KBM-7 (cell line): ENCODE results near the gene DHX32.

ENCODE experiments used
- DNase-seq: peaks from one replicate; pipeline ENCODE4 v3.0.0-alpha.2; 2015
- in situ Hi-C: fragments of 300-500 bp; cut with MboI; formaldehyde crosslinking; loops from 2 replicates; pipeline ENCODE4 v1.14.3; 2020; ENCODE audit warnings: low sequenced_read_pairs, low pct_unique_long_range_greater_than_20kb, mixed read lengths

DHX32 gene

DNA sequence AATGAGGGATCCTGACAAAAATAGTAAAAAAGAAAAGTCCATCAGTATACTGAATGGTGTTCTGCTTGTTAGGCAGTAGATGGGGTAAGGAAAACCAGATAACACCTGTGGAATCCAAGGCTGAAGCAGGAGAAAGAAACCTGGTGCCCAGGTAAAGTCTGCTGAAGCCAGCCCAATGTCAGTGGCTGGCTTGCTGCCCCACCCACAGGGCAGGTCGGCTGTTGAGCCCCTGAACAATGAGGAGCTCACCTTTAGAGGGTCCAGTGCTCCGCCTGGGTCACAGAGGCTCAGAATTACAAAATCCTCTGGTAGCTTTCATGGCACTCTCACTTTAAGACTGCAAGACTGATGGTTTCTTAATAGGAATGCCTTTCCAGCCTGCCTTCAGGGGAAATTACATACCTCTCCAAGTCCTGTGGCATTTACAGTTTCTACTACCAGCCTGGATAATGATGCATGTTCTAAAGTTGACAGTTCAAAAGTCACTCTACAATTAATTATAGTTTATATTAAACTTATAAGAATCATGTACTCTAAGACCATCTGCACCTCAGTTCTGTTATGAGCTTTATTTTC is 23.8 kb downstream of the DHX32 start:
- no peak for DNase-seq
- in situ Hi-C loops = no loop called here

DNA sequence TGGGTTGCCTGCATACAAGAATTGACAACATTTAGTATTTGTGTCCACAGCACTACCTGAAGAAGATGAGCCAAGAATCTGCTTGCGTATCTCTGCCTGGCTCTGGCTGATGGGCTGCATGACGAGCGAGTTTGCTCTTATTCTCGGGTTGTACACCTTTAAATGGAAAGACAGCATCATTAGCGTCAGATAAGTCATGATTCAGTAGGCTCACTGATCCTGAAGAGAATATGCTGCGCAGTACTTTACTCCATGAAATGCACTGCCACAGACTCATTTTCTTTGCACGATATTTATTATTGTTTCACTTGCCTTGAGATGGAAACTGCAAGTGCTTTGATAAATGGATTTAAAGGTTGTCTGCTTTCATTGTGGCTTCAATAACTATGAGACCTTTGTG is 28.6 kb downstream of the DHX32 start:
- in situ Hi-C loops = no loop called here
- no peak for DNase-seq

DNA sequence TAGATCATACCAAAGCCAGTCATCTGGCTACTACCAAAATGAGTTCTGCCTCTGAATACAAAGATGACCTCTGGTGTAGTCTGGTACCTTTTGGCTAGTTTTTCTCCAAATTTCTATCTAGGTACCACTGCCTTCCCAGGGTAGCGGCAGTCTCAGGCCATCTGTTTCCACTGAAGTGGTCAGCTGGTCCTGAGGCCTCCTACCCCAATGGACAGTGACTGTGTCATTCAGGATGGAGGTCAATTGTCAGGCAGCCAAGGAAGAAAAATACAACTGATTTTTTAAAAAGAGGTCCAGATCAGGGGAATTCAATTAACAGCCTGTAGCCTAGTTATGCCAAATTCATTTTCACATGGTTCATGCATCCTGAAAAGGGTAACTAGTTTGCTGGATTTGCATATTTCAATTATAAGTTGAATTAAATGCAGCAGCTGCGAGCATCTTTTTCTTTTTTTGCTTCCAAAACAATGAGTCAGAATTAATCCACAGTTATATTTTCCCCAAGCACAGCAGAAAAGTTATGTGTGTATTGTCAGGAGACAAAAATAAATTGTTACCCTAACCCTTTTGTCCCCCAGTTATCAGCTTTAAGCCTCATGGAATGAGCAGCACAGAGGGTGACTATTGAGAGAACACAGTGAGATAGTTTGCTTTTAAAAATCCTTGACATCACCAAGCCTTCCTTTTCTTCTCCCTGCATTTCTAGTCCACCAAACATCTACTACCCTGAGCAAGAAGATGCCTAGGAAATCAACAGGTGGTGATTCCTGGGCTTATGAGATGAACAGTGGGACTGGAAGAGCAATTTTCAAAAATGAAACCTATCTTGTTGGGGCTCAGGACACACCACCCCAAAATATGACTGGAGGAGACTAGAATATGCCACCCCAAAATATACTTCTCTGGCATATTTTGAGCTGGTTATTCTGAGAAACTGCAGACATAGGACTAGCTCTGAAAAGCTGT is 30.0 kb downstream of the DHX32 start:
- no peak for DNase-seq
- in situ Hi-C loops = no loop called here

DNA sequence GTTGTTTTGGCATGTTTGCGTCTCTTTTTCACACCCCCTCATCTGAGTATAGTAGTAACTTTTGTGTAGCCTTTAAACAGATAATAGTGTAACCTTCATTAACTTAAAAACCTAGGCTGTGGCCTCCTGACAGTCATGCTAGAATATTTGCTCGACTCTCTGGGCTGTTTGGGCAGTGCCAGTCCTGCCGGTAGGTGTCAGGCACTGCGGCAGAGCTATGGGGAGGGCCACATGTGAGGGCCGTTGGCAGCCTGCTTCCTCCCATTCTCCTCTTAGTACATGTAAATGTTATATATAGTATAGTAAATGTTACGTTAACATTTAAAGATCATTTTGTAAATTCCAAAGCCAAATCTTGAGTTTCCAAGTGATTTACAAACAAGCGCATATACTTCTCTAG is 31.6 kb downstream of the DHX32 start:
- no peak for DNase-seq
- in situ Hi-C loops = no loop called here

DNA sequence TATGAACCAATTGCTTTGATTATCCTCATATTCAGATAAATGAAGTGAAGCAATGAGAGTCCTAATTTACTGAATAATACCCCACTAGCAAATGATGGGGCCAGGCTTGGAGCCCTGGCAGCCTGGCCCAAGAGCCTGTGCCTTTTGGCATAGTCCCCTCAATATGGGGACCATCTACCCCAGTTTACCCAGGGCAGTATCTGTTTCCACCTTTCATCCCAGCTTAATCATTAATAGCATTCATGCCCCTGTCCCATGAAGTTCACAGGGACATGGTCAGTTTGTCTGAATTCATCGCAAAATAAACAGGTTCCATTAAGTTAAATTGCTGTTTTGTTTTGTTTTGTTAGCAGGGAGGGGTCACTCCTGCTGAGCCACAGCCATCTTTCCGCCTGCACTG is 32.2 kb downstream of the DHX32 start:
- DNase-seq = no peak
- in situ Hi-C loops = no loop called here

DNA sequence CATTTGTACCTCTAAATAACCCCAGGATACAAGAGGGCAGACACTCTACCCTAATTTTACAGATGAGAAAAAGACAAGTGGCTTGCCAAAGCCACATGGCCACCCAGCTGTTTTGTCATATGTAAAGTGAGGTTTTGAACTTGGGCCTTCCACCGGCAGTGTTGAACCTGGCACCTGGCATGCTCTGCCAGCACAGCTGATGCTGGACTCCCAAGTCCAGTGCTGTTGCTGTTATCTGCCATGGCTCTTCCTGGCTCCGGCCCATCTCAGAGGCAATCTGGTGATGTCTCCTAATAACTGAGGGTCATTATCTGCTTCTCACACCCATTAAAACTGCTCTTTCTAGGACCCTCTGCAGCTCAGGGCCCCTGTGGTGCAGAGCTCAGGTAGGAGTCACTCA is 32.7 kb downstream of the DHX32 start:
- in situ Hi-C loops = no loop called here
- no peak for DNase-seq

DNA sequence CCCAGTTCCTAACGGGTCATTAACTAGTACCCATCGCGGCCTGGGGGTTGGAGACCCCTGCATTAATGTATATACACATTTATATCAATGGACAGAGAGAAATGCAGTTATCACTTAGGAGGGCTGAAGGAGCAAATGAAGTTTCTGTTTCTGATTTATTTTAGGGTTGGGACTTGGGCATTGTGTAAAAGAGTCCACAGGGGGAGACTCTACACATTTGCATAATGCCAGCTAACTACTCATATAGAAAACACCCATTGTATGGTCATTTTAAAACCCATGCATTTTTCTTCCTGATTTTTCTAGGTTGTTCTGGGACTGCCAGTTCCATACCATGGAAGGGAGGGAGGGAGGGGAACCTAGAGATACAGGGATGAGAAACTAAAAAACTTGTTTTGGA is 34.2 kb downstream of the DHX32 start:
- DNase-seq = no peak
- in situ Hi-C loops = no loop called here

DNA sequence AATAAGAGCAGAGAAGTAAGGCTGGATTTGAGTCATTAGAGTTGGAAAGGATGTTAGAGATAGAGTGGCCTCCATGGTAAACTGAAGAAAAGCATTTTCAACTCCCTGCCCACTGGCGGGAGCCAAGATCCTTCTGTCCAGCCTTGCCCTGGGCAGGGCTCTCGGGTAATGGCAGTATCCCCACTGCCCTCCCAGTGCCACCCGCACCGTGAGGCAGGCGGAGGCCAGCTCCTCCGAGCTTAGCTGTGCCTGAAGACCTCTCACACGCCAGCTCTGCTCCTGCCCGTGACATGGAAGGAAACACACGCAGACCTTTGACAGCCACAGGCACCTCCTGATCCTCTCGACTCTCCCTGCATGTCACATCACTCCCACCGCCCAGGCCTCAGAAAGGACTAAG is 35.5 kb downstream of the DHX32 start:
- no peak for DNase-seq
- in situ Hi-C loops = no loop called here

DNA sequence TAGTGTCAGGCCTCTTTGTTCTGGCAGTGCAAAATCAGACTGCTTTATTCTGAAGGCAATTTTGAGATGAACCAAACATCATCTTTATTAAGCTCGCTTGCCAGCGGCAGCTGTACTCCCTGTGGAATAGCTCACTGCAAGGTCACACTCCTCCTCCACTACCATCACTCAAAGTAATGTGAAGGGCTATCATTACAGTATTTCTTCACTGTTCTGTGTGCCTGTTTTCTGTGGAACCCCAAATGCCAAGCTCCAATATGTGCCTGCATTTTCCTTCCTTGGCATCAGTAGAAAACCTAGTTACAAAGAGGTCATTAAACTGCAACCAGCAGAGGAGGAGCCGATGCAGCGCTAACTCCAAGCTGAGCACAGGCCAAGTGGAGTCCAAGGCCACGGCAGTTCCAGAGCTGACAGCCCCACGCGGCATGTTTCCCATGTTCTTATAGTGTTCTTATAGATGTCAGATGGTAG is 36.3 kb downstream of the DHX32 start:
- DNase-seq = no peak
- in situ Hi-C loops = no loop called here

DNA sequence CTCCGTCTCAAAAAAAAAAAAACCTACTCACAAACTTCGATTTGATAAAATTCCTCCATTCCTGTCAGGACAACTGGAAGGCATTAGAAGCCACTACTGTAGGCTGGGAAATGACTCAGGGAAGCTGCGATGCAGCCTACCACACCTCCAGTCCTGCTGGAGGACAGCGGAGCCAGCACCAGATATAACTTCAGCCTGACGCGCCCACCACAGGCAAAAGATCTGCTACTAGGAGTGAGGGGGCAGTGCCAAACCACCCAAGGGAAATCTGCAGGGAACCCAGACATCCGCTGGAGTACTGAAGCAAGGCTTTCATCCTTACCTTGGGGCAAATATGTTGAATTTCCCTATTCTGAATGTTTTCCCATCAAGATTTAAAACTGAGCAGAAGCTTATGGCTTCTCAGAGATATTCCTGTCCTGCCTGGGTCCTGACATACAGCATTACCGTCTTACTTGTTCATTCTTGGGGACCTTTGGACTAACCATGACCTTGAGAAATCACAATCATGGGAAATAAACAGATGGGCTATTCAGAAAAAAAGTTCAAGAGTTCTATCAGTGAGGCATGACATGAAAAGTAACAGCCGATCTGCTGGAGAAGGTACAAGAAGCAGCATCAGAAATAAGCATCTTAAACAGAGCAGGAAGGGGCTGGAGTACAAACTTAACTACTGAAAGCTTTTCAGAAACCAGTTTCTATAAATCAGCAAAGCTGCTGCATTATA is 37.3 kb downstream of the DHX32 start:
- in situ Hi-C loops = no loop called here

DNA sequence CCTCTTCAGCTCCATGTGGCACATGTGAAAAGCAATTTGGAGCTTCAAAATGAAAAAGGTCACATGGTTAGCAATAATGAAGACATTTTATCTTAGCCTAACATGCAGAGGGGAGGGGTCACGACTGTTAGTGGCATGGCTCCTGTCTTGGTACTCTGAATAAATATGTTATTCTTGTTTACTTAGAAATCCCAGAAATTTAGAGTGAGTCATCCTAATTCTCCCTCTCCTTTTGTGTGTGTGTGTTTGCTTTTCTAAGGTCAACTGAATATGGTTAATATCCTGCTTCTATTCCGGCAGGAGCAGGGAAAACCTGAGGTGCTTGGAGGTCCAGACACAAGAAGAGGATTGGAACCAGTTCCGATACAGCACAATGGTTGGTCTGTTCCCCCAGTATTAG is 40.1 kb downstream of the DHX32 start:
- no peak for DNase-seq

More for the DNA sequence above, 37.3 kb downstream of the DHX32 start:
- DNase-seq = no peak

DNA sequence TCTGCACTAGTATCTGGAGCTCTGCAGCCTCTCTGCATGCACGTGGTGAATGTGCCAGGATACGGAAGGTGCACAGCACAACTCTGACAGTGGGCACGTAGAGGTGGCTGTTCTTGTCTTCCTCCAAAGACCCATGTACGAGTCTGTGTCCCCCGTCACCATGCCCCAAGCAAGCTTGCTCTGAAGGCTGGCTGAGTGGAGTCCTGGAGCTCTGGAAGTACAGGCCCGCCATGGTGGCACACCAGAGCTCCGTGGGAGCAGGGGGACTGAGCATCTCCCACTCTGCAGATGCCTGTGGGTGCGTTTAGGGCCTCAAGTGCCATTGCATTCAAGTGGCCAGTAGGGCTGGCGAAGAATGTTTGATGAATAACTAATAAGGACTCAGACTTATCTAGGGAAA is 40.7 kb downstream of the DHX32 start:
- no peak for DNase-seq
- in situ Hi-C loops = no loop called here

More for the DNA sequence above, 40.1 kb downstream of the DHX32 start:
- in situ Hi-C loops = no loop called here

DNA sequence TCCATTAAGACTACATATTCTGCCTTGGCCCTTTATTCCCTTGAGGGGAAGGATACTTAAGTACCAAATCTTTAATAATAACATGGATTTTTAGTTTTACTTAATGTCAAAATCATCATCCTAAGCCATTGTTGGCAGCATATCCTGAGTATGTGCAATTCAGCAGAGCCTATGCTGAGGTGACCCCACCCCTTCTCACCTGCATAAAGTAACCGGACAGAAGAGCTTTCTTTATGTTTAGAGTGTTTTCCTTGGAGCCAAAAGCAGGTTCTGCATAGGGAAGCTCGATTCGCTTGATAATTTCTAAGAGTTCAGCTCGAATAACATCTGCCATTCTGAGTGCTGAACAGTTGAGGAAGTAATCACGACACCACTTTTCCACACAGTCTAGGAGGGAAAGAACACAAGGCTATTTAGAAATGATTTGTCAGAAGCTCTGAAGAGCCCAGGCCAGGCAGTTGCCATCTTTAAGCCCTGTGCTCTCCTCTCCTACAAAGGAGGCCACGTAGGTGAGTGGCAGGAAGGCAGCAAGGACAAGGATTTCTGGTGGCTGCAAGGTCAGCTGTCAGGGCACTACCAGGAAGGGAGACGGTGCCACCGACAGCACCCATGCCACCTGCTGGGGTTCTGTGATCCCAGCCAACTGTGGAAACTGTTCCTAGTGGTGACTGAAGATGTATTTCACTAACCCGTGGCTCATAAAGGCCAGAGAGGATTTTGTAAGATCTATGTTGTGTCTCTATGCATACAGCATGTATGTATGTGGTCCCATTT is 42.1 kb downstream of the DHX32 start:
- no peak for DNase-seq
- in situ Hi-C loops = no loop called here

DNA sequence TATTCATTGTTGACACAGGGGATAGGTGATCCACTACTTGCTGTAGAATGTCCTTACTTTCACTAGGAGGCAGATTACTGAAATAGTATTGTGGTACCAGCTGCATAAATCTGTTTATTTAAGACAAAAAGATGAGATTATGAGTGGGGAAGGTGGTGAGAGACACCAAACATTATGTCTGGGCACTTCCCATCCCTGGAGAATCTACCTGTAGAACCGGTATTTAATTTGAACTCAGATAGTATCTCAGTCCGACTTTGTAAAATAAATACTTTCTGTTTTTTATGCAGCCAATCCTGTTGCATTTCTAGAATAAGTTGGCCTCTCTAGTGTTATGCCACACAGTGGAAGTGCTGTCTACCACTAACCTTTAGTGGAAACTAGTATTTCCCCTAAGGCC is 44.3 kb downstream of the DHX32 start:
- in situ Hi-C loops = no loop called here
- DNase-seq = no peak

DNA sequence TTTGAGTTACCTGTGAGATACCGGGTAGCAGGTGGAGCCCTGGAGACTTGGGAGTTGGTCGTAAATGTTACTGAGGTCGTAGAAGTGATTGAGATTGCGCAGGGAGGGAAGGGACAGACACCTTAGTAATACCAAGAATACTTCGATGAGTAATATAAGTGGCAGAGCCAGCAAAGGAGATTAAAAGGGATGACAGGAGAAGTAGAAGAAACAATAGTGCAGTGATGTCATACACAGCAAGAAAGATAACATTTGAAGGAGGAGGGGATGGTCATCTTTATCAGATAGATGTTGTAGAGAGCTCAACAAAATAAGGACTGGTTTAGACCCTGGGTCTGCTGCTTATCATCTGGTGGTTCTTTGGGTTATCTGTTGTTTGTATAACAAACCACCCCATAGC is 52.8 kb downstream of the DHX32 start:
- no peak for DNase-seq
- in situ Hi-C loops = no loop called here

DNA sequence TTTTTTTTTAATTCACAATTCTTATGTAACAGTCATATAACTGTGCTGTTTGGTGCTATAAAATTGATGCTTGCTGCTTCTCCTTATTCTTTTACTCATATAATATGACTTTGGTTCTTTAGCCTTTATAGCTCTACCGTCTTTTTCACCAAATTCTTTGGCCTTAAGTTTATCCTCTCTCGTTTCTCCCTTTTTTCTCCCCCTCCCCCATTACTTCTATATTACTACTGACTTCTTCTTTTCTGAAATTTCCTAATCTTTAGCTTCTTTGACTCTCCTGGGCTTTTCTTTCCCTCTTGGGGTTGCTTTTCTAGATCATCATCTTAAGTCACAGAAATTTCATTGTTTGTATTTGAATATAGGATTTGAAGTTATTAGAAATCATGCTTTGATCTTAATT is 54.0 kb downstream of the DHX32 start:
- in situ Hi-C loops = no loop called here
- no peak for DNase-seq

DNA sequence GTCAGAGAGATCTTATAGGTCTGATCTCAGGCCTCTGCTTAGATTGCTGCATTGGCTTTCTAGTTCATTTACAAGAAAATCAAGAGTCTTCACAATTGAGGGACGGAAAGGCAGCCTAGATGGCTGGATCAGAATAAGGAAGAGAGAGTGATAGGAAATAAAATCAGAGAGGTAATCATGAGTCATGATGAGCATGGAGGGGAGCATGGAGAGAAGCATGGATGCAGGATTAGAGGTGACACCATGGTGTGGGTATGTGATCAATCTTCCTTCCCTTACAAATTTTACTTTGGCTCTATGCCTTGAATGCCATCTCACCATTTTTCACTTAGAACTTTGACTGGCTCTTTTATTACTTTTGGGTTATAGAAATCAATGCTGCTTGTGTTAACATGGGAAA is 56.4 kb downstream of the DHX32 start:
- DNase-seq = no peak

DNA sequence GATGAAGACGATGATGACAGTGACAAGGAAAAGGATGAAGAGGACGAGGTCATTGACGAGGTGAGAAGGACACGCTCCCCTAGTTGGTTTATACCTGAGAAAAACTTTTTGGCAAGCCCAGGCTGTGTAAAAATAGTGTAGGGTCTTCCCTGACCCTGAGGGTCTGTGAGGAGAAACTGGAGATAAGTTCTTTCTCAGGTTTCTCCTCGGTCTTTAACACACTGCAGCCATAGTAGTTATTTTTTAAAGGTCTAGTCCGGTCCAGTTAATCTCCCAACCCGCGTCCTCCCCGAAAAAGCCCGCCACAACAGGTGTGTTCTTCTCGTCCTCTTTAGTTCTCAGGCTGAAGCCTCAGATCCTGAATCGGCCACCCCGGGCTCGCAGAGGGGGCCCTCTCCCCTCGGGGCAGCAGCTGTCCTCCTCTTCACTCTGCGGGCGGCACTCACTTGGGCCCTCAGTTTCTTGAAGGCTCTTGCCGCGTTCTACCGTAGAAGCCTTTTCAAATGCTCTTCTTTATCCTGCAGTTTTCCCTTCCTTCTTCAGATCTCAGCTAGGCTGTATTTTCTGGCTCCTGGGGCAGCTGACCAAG is 57.3 kb downstream of the DHX32 start:
- DNase-seq = no peak
- in situ Hi-C loops = no loop called here

More for the DNA sequence above, 56.4 kb downstream of the DHX32 start:
- in situ Hi-C loops = no loop called here
